Measurements from ENCODE around the gene ANKFN1. TPM values are rescaled to one million over a fixed set of nuclear protein-coding genes. Genes with fewer than 3 reads are reported as not detected.

ANKFN1 gene
- total and polyA plus RNA-seq, 2 of the 13 experiments (the other 11 are each of a cell fraction or from before 2014, with no cell fraction given) = not detected

- TF ChIP-seq, protein P1, sequence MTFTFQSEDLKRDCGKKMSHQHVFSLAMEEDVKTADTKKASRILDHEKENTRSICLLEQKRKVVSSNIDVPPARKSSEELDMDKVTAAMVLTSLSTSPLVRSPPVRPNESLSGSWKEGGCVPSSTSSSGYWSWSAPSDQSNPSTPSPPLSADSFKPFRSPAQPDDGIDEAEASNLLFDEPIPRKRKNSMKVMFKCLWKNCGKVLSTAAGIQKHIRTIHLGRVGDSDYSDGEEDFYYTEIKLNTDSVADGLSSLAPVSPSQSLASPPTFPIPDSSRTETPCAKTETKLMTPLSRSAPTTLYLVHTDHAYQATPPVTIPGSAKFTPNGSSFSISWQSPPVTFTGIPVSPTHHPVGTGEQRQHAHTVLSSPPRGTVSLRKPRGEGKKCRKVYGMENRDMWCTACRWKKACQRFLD (CRISPR knock-in tag; IDR thresholded peaks at IDR 0.05; ENCODE audit: borderline replicate concordance) = no peak
These were observed 116.5 kb downstream of the ANKFN1 start (continued) for GRCh38 chr17:56269556-56270389.

DNA sequence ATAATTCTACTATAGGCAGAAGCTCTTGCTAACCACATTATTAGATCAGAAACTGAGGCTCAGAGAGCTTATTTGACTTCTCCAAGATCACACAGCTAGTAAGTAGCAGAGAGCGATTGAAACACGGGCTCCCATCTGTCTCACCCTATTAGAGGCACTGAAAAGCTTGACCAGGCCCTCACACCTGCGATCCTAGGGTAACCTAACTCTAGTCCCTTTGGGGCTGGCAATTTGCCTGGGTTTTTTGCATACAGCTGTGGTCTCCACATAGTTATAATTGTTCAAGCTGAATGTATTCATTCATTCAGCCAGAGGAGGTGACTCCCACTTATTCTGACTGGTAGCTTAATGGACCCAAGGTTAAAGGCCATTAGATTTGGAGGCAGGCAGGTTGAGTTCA is 121.2 kb downstream of the ANKFN1 start:
- ChIA-PET POLR2A (no interaction called here), CTCF (ENCODE audit: low intra/inter-chr PET ratio, low total read pairs) (no interaction called here)
- no peak overlapping the region for H2AFZ ChIP-seq (ENCODE audit: low read length)
- DNase-seq (ENCODE audit: low spot score) (no peak), ATAC-seq (no peak), FAIRE-seq (no peak)
- H3K4me2 ChIP-seq (ENCODE audit: low read depth, low read length) = no peak overlapping the region
- no peak overlapping the region for H3K4me3 ChIP-seq (replicated peaks in 1 of 3; ENCODE audit: insufficient read depth in 1 of 3, low read depth in 2 of 3, low read length in 3 of 3)
- no peaks in the 10 kb centered on the region for H3K4me1 ChIP-seq (ENCODE audit: insufficient read depth, low read length)
- H3K9ac ChIP-seq (ENCODE audit: insufficient read depth, low read depth, low read length) = no peak overlapping the region
- intact Hi-C loops (cut with micrococcal nuclease; ENCODE audit: unreplicated experiment) = no loop called here
- no peaks in the 10 kb centered on the region for H4K20me1 ChIP-seq (ENCODE audit: insufficient read depth, low read length)
- no peaks in the 10 kb centered on the region for H3K27me3 ChIP-seq (ENCODE audit: control insufficient read depth in 1 of 2, insufficient read depth in 2 of 2, low read length in 2 of 2)
- H3K9me3 ChIP-seq (ENCODE audit: low read length) = no peaks in the 10 kb centered on the region
- H3K36me3 ChIP-seq (replicated peaks in 1 of 2; ENCODE audit: control insufficient read depth in 1 of 2, insufficient read depth in 2 of 2, low read length in 2 of 2) = no peaks in the 10 kb centered on the region
- no peak overlapping the region for H3K27ac ChIP-seq (ENCODE audit: extremely low read length, insufficient read depth, low read length)
- in situ Hi-C loops (cut with HindIII; ENCODE audit: extremely low pct_ligation_motif_present, low pct_unique_long_range_greater_than_20kb) = no loop called here
- BruUV-seq (replicated peaks) = no TSS peak
- WGBS (ENCODE audit: low lambda C conversion rate) = 14% methylated on average over 3 of the region's 3 CpGs
- H3K79me2 ChIP-seq (ENCODE audit: insufficient read depth, low read length) = no peaks in the 10 kb centered on the region
- TF ChIP-seq ZNF326 (CRISPR knock-in tag; IDR thresholded peaks at IDR 0.05; ENCODE audit: borderline replicate concordance) = no peak
- TF ChIP-seq, protein P2, sequence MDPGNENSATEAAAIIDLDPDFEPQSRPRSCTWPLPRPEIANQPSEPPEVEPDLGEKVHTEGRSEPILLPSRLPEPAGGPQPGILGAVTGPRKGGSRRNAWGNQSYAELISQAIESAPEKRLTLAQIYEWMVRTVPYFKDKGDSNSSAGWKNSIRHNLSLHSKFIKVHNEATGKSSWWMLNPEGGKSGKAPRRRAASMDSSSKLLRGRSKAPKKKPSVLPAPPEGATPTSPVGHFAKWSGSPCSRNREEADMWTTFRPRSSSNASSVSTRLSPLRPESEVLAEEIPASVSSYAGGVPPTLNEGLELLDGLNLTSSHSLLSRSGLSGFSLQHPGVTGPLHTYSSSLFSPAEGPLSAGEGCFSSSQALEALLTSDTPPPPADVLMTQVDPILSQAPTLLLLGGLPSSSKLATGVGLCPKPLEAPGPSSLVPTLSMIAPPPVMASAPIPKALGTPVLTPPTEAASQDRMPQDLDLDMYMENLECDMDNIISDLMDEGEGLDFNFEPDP (CRISPR knock-in tag; conservative IDR thresholded peaks at IDR 0.05) = no peak
- no peak for TF ChIP-seq SP5 (CRISPR knock-in tag; IDR thresholded peaks at IDR 0.05; ENCODE audit: borderline replicate concordance, low read depth)
- no peak for TF ChIP-seq DR1 (CRISPR knock-in tag; IDR thresholded peaks at IDR 0.05)
- no peak for TF ChIP-seq ZNF552 (CRISPR knock-in tag; IDR thresholded peaks at IDR 0.05; ENCODE audit: borderline replicate concordance)
- no peak for TF ChIP-seq SMARCE1 (IDR thresholded peaks at IDR 0.05; ENCODE audit: borderline replicate concordance)
- TF ChIP-seq ZNF275 (CRISPR knock-in tag; IDR thresholded peaks at IDR 0.05; ENCODE audit: borderline replicate concordance) = no peak

Data from HepG2 (cell line).